Left renal pelvis (tissue), 4 donors: ENCODE data around the gene PPP1R18. TPM values are rescaled to one million over a fixed set of nuclear protein-coding genes. Genes with fewer than 3 reads are reported as not detected.
A peak's percentile ranks its signal among the peaks of the same experiment; 100 is the strongest.
"Not testable (repeated sequence)": the region's sequence is repeated elsewhere in the genome, so short reads cannot be mapped to it uniquely, and the experiment has no call there.

Experiments used
- DNase-seq, 4 donors: peaks; one replicate each; pipeline ENCODE4 v3.0.0-alpha.2; 2013; ENCODE audit warnings: low read depth in 4 of 4, low spot score in 3 of 4
- polyA plus RNA-seq, 4 donors: library from polyadenylated mRNA; unstranded; fragments of 120-200 nt; gene quantifications; one replicate each; pipeline ENCODE4 v1.2.1, GENCODE V29; 2013; ENCODE audit not compliant: insufficient read length in 4 of 4

The PPP1R18 gene
- polyA plus RNA-seq, 4 donors, result 34.3 to 56.4 (median 40.2) TPM

GRCh38 chr6:30720738-30721197 is 34.3 kb upstream of the PPP1R18 start:
- DNase-seq, result no peak

DNA sequence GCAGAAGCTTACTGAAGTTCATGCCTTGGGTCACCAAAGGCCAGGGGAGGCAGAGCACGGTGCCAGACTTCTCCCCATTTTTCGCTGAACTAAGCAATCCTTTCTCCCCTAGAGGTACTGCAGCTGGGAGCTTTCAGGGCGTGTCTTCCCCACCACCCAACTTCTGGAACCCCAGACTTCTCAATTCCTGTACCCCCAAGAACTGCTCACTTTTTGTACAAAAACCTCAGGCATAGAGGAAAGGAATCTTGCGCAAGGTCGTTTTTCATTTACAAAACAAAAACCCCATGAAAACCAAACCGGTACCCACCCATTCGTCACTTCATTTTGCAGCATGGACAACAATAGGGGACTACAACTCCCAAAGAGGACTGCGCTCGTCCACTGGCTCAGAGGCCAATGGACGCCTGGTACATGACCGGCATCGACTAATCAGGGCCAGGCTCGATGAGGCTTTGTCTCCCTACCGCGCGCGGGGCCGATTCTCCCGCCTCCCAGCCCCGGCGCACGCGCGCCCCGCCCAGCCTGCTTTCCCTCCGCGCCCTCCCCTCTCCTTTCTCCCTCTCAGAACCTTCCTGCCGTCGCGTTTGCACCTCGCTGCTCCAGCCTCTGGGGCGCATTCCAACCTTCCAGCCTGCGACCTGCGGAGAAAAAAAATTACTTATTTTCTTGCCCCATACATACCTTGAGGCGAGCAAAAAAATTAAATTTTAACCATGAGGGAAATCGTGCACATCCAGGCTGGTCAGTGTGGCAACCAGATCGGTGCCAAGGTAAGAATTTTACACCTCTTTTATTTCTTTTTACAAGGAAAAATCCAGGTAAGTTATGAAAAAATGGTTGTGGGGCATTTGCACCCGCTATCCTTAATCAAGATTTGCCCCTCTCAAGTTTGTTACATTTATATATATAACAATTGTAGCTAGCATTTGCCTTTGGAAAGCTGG is 33.6 kb upstream of the PPP1R18 start, which contains the start of gene TUBB:
Gene TUBB, plus strand, starts transcription at position 562 of the 947 bp plus-strand sequence. Its CDS starts 155 bp downstream, at position 717.
- DNase-seq, result peak; percentile 92 to 95 (median 94)

DNA sequence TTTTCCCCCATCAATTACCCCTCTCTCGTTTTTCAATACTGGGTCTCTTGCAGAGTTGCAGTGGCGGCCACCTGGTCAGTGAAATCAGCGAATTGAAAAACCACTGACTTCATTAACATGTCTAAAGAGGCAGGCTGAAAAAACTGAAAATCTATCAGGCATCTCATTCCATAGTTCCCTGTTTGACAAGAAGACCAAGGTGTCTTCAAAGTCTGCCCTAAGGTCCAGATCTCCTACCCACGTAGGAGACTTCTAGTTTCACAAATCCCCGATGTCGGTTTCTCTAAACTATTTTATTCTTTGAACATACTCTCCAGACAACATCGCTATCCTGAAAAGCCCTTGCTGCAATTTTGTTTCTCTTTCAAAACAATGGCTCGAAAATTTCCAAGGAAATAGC is 32.9 kb upstream of the PPP1R18 start:
- no peak for DNase-seq

DNA sequence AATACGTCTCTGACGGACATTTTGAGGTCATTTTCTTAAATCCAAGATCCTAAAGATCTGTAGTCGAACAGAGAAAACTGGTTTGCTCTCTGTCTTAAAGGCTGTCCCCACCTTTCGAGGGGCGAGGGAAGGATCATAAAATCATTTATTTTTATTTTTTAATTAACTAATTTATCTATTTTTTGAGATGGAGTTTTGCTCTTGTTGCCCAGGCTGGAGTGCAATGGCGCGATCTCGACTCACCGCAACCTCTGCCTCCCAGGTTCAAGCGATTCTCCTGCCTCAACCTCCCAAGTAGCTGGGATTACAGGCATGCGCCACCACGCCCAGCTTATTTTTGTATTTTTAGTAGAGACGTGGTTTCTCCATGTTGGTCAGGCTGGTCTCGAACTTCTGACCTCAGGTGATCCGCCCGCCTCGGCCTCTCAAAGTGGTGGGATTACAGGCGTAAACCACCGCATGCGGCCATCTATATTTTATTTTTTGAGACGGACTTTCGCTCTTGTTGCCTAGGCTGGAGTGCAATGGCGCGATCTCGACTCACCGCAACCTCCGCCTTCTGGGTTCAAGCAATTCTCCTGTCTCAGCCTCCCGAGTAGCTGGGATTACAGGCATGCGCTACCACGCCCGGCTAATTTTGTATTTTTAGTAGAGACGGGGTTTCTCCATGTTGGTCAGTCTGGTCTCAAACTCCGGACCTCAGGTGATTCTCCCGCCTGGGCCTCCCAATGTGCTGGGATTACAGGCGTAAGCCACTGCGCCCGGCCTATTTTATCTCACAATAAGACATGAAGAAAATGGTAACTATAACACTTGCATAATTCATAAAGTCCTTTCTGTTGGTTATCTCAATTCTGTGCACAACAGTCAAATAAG is 31.6 kb upstream of the PPP1R18 start:
- not testable (repeated sequence) for DNase-seq

DNA sequence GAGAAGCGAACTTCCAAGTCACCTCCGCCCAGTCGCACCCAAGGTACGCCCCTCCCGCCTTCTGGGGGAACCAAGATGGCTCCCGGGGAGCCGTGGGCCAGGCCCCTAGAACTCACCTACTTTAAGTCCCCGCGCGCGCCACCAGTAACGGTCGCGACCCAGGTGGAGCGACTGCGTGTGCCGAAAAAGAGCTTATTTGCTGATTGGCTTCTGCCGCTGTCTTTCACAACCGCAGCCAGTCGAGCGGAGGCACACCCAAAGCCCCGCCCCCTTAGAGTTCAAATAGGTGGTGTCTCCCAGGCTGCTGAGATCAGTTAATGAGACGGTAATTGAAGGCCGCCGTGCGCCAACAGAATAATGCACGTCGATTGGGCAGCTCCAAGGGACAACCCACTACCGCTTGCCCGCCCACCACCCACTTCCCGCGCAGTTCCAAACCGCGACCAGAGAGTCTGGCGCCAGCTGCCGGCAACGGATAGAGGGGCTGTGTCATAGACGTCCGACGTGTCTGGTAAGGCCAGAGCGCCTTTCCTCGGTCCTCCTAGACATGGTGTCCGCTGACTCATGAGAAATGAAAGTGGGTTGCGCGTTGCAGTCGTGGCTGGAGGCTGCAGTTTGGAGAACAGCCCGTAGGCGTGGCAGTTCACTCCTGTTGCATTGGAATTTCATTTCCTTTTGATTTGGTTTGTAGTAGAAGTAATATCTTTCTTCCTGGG is 30.8 kb upstream of the PPP1R18 start, which contains the start of gene MDC1:
Gene MDC1, minus strand, starts transcription at position 153 of the 716 bp plus-strand sequence. CDS start 2,106 bp downstream, outside the sequence.
- peak; percentile 97 to 99 (median 99) for DNase-seq

GRCh38 chr6:30716879-30717128 is 30.4 kb upstream of the PPP1R18 start:
- no peak for DNase-seq

- DNase-seq, result no peak
Measured at GRCh38 chr6:30714263-30714662, 27.8 kb upstream of the PPP1R18 start.

DNA sequence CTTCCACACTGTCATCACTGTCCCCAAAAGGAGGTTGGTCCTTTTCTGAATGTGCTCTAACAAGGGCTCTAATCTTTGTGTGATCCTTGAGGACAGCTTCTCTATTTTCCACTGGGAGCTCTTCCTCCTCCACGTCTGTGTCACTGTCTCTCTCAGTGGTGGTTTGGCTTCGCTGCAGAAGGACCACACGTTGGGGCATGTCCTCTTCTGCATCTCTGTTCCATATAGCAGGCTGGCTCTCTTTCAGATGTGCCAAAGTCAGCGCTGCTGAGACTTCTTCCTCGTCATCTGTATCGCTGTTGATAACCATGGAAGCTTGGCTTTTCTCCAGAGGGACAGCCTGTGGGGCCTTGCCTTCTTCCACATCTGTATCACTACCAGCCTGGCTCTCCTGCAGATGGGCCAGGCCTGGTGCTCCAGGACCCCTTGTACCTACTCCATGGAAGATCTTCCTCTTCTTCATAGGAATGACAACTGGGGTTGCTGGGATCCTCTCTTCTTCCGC is 26.0 kb upstream of the PPP1R18 start:
- no peak for DNase-seq

DNA sequence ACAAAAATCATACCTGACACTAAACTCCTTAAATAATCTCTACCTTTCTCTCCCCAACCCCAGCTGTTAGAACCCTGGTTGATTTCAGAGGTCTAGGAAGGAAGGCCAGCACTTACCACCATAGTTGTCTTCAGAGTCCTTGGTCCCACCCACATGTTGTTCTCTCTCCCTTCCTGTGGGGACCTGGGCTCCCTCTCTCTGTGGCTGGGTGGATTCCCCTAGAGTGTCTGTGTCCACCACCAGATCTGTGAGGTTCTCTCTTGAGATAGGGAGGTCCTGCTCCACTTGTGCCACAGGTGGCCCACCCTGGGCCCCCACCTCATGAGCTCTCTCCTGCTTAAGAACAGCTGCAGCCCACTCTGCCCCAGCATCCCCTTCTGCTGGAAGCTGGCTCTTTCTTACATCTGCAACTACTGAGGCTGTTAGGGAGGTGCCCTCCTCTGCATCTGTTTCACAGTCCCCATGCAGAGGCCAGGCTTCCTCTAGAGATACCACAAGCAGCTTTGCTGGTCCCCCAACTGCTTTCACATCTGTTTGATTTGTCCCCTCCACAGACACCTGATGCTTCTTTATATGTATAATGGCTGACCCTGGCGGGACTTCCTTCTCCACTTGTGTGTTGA is 25.4 kb upstream of the PPP1R18 start:
- DNase-seq, result no peak

DNA sequence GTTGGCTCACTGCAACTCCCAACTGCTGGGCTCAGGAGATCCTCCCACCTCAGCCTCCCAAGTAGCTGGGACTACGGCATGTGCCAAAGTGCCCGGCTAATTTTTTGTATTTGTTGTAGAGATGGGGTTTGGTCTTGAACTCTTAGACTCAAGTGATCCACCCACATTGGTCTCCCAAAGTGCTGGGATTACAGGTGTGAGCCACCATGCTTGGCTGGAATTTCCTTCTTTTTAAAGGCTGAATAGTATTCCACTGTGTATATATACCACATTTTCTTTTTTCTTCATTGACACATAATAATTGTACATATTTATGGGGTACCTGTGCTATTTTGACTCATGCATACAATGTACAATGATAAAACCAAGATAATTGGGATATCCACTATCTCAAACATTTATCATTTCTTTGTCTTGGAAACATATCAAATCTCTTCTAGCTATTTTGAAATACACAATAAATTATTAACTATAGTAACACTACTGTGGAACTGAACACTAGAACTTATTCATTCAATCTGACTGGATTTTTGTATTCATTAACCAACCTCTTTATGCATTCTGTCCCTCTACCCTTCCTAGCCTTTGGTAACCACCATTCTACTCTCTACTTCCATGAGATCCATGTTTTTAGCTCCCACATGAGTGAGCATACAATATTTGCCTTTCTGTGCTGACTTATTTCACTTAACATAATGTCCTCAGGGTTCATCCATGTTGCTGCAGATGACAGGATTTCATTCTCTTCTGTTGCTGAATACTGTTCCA is 22.8 kb upstream of the PPP1R18 start:
- DNase-seq, result no peak

DNA sequence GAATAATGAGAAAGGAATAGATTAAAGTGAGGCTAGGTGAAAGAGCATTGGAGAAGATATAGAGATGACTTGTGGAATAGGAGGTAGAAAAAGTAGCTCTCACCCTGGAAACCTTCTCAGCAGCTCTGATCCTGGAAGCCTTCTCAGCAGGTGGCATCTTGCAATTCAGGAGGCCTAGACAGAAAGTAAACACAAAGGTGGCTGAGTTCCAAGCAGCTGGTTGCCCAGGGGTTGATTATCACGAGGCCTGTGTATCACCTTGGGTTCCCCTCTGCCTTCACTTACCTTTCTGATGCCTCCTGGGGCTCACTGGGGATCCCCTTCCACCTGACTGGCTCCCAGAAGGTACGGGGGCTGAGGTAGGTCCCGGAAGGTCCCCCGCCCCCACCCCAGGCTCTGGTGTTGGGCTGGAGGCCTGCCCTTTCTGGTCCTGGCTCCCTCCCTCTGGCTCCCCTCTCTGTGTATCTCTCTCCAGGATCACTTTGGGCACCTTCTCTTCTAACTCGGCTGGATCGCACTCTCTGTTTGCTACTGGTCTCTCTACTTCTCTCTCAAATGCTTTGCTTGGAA is 20.9 kb upstream of the PPP1R18 start:
- no peak for DNase-seq

GRCh38 chr6:30705620-30706019 is 19.2 kb upstream of the PPP1R18 start:
- no peak for DNase-seq

DNA sequence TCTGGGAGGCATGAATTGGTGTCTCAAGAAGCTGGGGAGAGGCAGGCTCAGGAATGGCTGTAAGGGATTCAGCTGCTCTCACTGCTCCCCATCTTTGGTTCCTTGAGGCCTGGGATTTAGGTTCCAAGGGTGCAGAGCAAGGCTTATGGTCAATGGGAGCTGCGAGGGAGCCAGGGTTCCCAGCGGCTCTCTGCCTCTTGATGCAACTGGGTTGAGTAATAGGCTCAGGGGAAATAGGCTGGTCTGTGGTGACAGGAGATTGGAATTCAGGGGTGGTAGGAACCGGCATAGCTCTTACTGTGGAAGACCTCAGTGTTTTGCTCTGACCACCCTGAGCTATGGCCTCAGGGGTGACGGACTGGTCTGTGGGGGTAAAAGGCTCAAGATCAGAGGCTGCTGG is 17.4 kb upstream of the PPP1R18 start:
- DNase-seq, result no peak

DNA sequence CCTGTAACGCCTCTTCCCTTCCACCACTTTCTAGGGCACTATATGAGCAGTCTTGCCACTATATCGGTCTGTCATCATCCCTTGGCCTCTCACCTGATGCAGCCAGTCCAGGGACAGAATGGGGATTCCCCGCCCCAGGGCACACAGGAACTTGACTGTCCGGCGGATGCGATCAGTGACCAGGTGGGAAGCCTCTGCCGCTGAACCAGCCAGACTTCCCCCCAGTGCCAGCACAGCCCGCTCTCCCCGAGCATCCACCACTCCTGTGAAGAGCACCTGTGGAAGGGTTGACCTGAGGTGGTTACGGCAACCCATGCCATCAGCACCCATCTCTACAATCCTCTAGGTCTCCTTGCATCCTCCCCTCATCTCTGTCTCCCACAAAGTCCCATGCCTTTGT is 16.6 kb upstream of the PPP1R18 start:
- no peak for DNase-seq

- DNase-seq, result no peak
Measured at GRCh38 chr6:30700340-30700739, 13.9 kb upstream of the PPP1R18 start.

DNA sequence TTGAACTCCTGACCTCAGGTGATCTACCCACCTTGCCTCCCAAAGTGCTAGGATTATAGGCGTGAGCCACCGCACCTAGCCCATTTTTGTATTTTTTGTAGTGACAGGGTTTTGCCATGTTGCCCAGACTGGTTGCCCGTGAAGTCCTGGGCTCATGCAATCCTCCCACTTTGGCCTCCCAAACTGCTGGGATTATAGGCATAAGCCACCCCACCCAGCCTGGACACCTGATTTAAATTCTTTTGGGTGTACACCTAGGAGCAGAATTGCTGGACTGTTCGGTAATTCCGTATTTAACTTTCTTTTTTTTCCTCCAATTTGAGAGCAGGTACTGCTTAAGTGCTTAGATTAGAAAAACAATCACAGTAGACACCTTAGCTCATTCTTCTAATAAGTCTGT is 10.0 kb upstream of the PPP1R18 start:
- no peak for DNase-seq

DNA sequence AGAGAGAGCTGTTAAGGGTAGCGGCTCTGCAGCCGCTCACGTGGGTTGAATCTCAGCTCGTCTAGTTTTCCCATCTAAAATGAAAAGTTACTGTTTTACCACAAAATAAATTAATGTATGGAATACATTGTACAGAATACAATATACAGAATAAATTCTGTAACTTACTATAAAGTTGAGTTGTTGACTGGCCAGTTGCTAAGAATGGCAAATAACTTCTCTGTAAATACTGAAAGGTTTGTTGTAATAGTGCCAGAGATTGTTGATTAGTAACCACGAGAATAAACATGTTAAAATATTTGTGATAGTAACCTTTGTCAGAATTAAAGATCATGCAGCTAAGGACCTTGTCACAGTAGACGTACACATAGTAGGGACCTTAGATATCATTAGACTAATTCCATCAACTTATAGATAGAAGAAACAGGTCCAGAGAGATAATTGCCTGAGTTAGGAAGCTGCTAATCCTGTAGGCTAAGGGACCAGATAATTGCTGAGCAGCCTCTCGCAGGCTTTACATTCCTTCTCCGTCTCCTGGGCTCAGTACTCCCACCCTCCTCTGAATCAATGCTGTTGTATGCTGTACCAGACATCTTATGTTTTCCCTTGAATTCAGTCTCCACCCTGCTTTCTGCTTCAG is 4.9 kb upstream of the PPP1R18 start:
- no peak for DNase-seq

- peak; percentile 78 to 86 (median 78) for DNase-seq
Measured at GRCh38 chr6:30690403-30691207, 4.2 kb upstream of the PPP1R18 start, which contains the start of gene NRM. Gene NRM (minus strand): TSS chr6:30690984. CDS start chr6:30690974, 10 bp downstream.
